Daoy (cell line): ENCODE results near the gene HCAR2. TPM values are rescaled to one million over a fixed set of nuclear protein-coding genes. Genes with fewer than 3 reads are reported as not detected.
"Not testable (repeated sequence)": the region's sequence is repeated elsewhere in the genome, so short reads cannot be mapped to it uniquely, and the experiment has no call there.

Experiments used
- DNase-seq: peaks from one replicate; pipeline ENCODE4 v3.0.0-alpha.2; 2015; ENCODE audit warnings: low read depth
- total RNA-seq: library from RNA; depleted of rRNA; stranded (reverse); fragments of >200 nt; shearing (Covaris generic); gene quantifications from 2 replicates; pipeline ENCODE4 v1.2.3, GENCODE V29; 2014

HCAR2 gene
- total RNA-seq, 1 experiment from 2014 or later, result not detected

DNA sequence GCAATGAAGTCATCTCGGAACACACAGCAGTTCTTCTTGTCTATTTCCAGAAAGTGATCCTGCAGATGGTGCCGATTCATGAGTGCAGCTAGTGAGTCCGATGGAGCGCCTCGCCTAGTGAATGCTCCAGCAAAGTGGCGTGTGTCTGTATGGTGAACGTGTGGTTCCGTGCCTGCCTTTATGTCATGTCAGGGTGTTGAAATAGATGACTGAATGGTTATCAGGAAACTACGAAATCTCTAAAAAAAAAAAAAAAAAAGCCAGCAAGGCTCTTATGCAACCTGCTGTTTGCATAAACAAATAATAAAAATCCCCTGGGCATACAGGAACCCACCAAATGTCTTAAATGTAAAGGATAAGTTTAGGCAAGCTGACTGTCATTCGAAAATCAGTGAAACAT is 13.5 kb upstream of the HCAR2 start, which contains the start of gene HCAR3:
Gene HCAR3, minus strand, starts transcription at position 154 of the 400 bp plus-strand sequence. Its CDS starts 74 bp downstream, at position 80.
- DNase-seq, result not testable (repeated sequence)

- not testable (repeated sequence) for DNase-seq
Measured at GRCh38 chr12:122715211-122715610, 12.1 kb upstream of the HCAR2 start.

DNA sequence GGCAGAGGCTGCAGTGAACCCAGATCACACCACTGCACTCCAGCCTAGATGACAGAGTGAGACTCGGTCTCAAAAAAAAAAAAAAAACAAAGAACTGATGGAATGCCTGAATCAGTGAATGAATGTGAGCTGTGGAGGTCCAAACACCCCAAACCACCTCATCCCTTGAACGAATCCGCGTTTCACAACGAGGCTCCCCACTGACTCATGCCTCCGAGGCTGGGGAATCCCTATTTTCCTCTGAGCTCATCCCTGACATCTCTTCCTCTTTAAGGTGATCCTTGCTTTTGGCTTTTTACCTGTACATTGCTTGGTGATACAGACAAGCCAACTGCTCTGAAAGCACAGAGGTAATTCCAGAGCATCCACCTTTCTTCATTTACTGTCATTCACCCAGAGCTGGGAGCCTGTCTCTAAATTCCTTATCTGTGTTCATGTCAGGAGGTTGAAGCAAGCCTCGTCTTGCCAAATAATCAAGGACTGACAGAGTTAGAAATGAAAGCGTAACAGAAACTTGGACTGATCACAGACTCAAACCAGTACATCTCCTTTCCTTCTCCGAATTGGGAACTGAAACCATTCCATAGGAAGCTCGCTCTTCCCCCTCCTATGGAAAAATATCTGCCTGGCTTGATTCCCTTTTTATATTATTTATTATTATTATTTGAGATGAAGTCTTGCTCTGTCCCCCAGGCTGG is 10.5 kb upstream of the HCAR2 start:
- DNase-seq, result not testable (repeated sequence)

DNA sequence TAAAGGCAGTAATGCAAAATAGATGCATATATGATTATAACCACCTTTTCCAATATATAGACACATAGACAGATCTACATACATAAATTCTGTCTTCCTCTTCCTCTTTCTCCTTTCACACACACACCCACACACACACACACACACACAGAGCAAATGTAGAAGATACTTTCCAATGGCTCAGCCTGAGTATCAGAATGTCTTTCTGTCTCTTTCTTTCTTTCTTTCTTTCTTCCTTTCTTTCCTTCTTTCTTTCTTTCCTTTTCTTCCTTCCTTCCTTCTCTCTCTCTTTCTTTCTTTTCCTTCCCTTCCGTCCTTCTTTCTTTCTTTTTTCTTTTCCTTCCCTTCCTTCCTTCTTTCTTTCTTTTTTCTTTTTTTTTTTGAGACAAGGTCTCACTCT is 8.1 kb upstream of the HCAR2 start:
- not testable (repeated sequence) for DNase-seq

DNA sequence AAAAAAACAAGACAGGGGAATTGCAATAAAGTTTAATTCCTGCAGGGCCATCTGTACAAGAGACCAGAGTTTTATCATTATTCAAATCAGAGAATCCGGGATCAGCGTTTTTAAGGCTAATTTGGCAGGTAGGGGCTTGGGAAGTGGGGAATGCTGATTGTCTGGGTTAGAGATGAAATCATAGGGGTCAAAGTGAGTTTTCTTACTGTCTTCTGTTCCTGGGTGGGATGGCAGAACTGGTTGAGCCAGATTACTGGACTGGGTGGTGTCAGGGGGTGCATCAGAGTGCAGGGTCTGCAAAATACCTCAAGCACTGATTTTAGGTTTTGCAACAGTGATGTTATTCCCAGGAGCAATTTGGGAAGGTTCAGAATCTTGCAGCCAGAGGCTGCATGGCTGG is 7.2 kb upstream of the HCAR2 start:
- not testable (repeated sequence) for DNase-seq

- not testable (repeated sequence) for DNase-seq
Measured at GRCh38 chr12:122709287-122709686, 6.1 kb upstream of the HCAR2 start.

- DNase-seq, result not testable (repeated sequence)
Measured at GRCh38 chr12:122703841-122704240, 684 bp upstream of the HCAR2 start.

- DNase-seq, result not testable (repeated sequence)
Measured at GRCh38 chr12:122701481-122701880, 1.7 kb downstream of the HCAR2 start.

DNA sequence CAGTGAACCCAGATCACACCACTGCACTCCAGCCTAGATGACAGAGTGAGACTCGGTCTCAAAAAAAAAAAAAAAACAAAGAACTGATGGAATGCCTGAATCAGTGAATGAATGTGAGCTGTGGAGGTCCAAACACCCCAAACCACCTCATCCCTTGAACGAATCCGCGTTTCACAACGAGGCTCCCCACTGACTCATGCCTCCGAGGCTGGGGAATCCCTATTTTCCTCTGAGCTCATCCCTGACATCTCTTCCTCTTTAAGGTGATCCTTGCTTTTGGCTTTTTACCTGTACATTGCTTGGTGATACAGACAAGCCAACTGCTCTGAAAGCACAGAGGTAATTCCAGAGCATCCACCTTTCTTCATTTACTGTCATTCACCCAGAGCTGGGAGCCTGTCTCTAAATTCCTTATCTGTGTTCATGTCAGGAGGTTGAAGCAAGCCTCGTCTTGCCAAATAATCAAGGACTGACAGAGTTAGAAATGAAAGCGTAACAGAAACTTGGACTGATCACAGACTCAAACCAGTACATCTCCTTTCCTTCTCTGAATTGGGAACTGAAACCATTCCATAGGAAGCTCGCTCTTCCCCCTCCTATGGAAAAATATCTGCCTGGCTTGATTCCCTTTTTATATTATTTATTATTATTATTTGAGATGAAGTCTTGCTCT is 3.0 kb downstream of the HCAR2 start:
- DNase-seq, result not testable (repeated sequence)

- DNase-seq, result not testable (repeated sequence)
Measured at GRCh38 chr12:122696922-122697321, 6.2 kb downstream of the HCAR2 start.

DNA sequence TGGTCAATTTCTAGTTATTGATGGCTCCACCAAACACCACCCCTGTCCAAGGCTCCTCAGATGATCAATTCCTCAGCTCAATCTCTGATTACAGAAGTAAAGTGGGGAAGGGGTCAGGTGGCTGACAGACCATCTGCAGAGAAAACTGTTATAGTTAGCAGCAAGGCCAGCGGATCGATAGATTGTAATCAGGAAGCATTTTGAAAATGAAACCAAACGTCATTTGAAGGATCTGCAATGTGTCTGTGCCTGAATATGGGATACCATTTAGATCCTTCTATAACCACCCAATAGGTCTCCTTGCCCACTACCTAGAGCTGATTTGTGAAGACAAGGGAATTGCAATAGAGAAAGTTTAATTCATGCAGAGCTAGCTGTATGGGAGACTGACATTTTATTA is 11.6 kb downstream of the HCAR2 start:
- no peak for DNase-seq

GRCh38 chr12:122688291-122688690 is 14.9 kb downstream of the HCAR2 start:
- no peak for DNase-seq

- peak; percentile 36 for DNase-seq
Measured at GRCh38 chr12:122687086-122687485, 16.1 kb downstream of the HCAR2 start.

DNA sequence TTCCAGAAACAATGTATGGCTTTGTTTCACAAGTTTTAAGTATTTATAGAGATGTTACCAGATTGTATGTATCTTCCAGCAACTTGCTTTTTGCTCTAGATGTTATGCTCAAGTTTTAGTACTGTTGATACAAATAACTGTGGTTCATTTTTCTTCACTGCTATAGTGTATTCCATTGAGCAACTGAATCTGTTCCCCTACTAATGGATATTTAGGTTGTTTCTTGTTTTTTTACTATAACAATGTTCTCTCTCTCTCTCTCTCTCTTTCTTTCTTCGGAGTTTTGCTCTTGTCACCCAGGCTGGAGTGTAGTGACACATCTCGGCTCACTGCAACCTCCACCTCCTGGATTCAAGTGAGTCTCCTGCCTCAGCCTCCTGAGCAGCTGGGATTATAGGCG is 16.6 kb downstream of the HCAR2 start:
- DNase-seq, result no peak

DNA sequence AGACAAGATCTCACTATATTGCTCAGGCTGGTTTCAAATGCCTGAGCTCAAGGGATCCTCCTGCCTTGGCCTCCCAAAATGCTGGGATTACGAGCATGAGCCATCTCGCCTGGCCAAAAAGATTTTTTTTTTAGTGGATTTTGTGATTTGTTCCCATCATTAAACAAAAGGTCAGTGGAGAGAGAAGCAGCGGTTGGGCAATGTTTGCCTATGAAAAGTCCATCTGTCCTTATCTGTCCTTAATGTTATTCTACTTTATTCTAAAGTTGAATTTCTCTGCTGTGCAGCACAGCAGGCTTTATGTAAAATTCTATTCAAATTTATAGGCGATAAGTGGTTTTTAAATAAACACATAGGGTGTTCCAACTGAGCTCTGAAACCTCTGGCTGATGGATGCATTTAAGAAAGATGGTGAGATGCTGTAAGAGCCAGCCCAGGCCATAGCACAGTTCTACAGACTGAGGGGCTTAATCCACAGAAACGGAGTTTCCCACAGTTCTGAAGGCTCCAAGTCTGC is 18.8 kb downstream of the HCAR2 start:
- DNase-seq, result no peak

- DNase-seq, result no peak
Measured at GRCh38 chr12:122681814-122682213, 21.3 kb downstream of the HCAR2 start.

DNA sequence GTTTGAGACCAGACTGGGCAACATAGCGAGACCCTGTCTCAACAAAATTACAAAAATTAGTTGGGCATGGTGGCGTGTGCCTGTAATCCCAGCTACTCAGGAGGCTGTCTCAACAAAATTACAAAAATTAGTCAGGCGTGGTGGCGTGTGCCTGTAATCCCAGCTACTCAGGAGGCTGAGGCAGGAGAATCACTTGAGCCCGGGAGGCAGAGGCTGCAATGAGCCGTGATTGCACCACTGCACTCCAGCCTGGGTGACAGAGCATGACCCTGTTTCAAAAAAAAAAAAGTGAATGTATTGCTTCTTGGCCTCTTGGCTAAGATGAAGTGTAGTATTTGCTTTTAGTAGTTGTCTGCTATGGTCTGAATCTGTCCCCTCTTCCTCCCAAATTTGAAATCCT is 22.2 kb downstream of the HCAR2 start:
- not testable (repeated sequence) for DNase-seq

- not testable (repeated sequence) for DNase-seq
Measured at GRCh38 chr12:122676781-122677180, 26.4 kb downstream of the HCAR2 start.

GRCh38 chr12:122676015-122676414 is 27.1 kb downstream of the HCAR2 start:
- not testable (repeated sequence) for DNase-seq

DNA sequence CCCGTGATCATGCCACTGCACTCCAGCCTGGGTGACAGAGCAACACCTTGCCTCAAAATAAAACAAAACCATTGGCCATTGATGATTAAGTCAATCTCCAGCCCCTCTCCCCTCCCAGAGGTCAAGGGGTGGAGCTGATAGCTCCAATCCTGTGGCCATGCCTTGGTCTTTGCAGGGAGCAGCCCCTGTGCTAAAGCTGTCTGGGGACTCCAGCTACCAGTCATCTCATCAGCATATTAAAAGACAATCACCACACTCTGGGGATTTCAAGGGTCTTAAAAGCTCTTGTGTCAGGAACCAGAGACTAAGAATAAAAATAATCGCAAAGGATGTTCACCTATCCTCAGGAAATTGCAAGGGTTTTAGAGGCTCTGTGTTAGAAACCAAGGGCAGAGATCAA is 30.6 kb downstream of the HCAR2 start:
- no peak for DNase-seq

GRCh38 chr12:122669397-122670070 is 33.6 kb downstream of the HCAR2 start:
- peak; percentile 31 for DNase-seq

GRCh38 chr12:122668268-122668667 is 34.9 kb downstream of the HCAR2 start:
- DNase-seq, result no peak
